Natural killer cell treated with Interleukin-12 subunit alpha and Interleukin-12 subunit beta and Interleukin-15 and Interleukin-18, amount 100 ng/mL, for 72 hours (primary cell): ENCODE results near the gene ST8SIA5. TPM values are rescaled to one million over a fixed set of nuclear protein-coding genes. Genes with fewer than 3 reads are reported as not detected.
A peak's percentile ranks its signal among the peaks of the same experiment; 100 is the strongest.

Experiments used
- ATAC-seq, 2 donors: fragments of 150-1000 bp; cut with Tn5 transposase in 1 of 2; sonication (Bioruptor Pico), chemical (Tn5 transposase) in 1 of 2; 2 replicates each; pipeline ENCODE4 v1.10.0; 2021
- DNase-seq: peaks from one replicate; pipeline ENCODE4 v3.0.0; 2022; ENCODE audit warnings: low spot score
- H3K27ac Mint-ChIP-seq, 2 donors: 1 replicate in 1 of 2; 2 replicates in 1 of 2; pipeline ENCODE4 v1.8.0; 2022; ENCODE audit warnings: mixed read lengths in 2 of 2, mild to moderate bottlenecking in 1 of 2, moderate library complexity in 1 of 2
- H3K27me3 Mint-ChIP-seq, 2 donors: 1 replicate in 1 of 2; 2 replicates in 1 of 2; pipeline ENCODE4 v1.8.0; 2022; ENCODE audit warnings: mixed read lengths in 2 of 2
- H3K36me3 Mint-ChIP-seq: one replicate; pipeline ENCODE4 v1.8.0; 2022; ENCODE audit warnings: mixed read lengths
- H3K4me1 Mint-ChIP-seq, 2 donors: 1 replicate in 1 of 2; 2 replicates in 1 of 2; pipeline ENCODE4 v1.8.0; 2022; ENCODE audit warnings: low read depth in 2 of 2, mixed read lengths in 2 of 2, mild to moderate bottlenecking in 1 of 2
- H3K4me3 Mint-ChIP-seq: one replicate; pipeline ENCODE4 v1.8.0; 2022; ENCODE audit warnings: mixed read lengths
- H3K9me3 Mint-ChIP-seq: 2 replicates; pipeline ENCODE4 v1.8.0; 2022; ENCODE audit warnings: mixed read lengths
- total RNA-seq, 2 donors: library from RNA; stranded (reverse); gene quantifications; one replicate each; pipeline ENCODE4 v1.2.3, GENCODE V29; 2022

The ST8SIA5 gene
- total RNA-seq, 2 donors from 2014 or later = 0.17 to 1.0 TPM

DNA sequence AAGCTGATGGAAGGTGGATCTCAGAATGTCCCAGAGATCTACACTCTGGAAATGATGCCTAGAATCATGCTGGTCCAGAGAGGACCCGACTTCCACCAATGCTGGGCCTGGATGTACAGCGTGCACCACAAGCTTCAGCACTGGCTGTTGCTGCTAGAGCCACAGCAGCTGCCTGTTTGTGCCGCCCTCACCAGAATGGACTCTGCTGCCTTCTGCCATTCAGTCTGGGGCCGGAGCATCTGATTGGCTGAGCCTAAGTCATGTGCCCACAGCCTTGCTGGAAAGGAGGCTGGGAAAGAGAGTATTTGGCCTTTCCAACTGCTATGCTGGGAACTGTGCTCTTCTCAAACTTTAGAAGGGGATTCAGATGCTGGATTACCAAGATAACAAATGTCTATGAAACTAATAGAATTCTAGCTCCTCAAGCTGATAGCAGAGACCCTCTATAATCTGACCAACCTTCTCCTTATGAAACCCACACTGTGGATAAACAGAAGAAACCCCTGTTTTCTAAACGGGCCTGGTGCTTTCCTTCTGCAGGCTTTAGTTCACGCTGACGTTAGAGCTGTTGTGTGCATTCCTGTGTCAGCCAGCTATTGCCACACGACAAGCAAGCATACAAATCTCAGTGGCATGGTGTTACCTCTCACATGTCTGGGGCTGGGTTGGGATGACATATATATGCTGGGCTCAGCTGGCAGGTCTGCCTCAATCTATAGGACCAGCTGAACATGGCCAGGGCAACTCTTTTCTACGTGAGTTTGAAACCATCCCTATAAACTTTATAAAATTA, 95.7 kb downstream of the ST8SIA5 start:
- no peaks in the 10 kb centered on the region for H3K9me3 Mint-ChIP-seq
- DNase-seq (no peak), ATAC-seq (no peak)
- no peak overlapping the region for H3K27ac Mint-ChIP-seq
- no peaks in the 10 kb centered on the region for H3K36me3 Mint-ChIP-seq
- H3K27me3 Mint-ChIP-seq = peaks cover 10 to 21% of the 10 kb centered on the region in 2 donors
- H3K4me1 Mint-ChIP-seq = no peaks in the 10 kb centered on the region
- H3K4me3 Mint-ChIP-seq = no peak overlapping the region

DNA sequence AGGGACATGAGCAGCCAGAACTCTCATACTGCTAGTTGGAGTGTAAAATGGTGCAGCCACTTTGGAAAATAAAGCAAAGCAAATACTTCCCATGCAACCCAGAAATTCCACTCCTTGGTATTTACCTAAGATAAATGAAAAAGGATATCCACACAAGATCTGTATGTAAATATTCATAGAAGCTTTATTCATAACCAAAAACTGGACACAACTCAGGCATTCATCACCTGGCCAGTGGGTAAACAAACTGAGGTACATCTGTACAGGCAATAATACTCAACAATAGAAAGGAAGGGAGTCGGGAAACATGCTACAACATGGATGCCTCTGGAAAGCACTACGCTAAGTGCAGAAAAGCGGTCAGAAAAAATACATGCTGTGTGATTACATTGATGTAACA, 97.4 kb downstream of the ST8SIA5 start:
- no peak overlapping the region for H3K4me3 Mint-ChIP-seq
- no peak for ATAC-seq
- no peaks in the 10 kb centered on the region for H3K4me1 Mint-ChIP-seq
- no peak overlapping the region for H3K27ac Mint-ChIP-seq
- H3K36me3 Mint-ChIP-seq = no peaks in the 10 kb centered on the region
- H3K27me3 Mint-ChIP-seq = peaks cover 4 to 12% of the 10 kb centered on the region in 2 donors
- DNase-seq = no peak
- no peaks in the 10 kb centered on the region for H3K9me3 Mint-ChIP-seq

DNA sequence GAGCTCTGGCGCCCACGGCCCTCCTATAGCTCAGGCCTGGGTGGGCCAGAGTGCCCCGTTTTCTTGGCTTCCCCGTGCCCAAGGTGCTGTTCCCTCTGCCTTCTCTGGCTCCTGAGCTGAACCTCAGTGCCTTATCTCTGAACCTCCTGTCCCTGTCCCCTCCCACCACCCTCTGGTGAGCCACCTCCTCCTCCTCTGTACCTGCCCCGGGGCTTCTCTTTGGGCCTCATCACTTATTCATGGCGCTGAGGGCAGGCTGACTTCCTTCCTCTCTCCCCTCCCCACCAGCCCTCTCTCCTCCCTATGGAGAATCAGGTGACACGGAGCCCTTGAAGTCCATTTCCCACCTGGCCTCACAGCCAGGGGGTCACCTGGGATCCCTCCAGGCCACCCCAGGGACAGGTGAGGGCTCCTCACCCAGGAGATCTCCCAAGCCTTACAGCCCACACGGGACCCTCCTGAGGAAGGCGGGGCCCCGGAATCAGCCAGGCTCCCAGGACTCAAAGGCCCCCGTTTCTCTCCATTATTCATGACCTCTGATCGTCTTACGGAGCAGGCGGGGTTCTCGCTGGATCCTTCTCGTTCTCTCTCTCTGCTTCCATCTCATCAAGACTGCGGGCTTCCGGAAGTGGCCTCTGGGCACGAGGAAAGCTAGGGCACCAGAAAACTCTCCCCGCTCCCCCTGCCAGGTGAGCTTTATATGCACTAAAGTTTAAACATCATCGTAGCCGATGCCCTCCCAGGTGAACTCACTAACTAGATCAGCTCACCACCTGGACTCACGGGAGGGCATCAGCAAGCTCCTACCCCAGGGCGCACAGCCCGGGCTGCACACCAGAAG, 99.5 kb downstream of the ST8SIA5 start, which contains the start of gene LOXHD1:
LOXHD1 (minus strand) TSS at position 106 of the 841 bp plus-strand sequence. CDS start 187 bp downstream, outside the sequence.
- H3K9me3 Mint-ChIP-seq = no peaks in the 10 kb centered on the region
- DNase-seq (no peak), ATAC-seq (no peak)
- H3K27me3 Mint-ChIP-seq = peaks cover 0 to 2% of the 10 kb centered on the region in 2 donors
- H3K36me3 Mint-ChIP-seq = no peaks in the 10 kb centered on the region
- H3K4me1 Mint-ChIP-seq = no peaks in the 10 kb centered on the region
- H3K27ac Mint-ChIP-seq = no peak within 1 kb of the TSS
- no peak within 1 kb of the TSS for H3K4me3 Mint-ChIP-seq

GRCh38 chr18:46656326-46657114, 100.3 kb downstream of the ST8SIA5 start:
- no peaks in the 10 kb centered on the region for H3K9me3 Mint-ChIP-seq
- H3K4me3 Mint-ChIP-seq = no peak overlapping the region
- no peak overlapping the region for H3K27ac Mint-ChIP-seq
- ATAC-seq (no peak), DNase-seq (no peak)
- H3K36me3 Mint-ChIP-seq = no peaks in the 10 kb centered on the region
- H3K27me3 Mint-ChIP-seq = peaks cover 0 to 2% of the 10 kb centered on the region in 2 donors
- no peaks in the 10 kb centered on the region for H3K4me1 Mint-ChIP-seq

DNA sequence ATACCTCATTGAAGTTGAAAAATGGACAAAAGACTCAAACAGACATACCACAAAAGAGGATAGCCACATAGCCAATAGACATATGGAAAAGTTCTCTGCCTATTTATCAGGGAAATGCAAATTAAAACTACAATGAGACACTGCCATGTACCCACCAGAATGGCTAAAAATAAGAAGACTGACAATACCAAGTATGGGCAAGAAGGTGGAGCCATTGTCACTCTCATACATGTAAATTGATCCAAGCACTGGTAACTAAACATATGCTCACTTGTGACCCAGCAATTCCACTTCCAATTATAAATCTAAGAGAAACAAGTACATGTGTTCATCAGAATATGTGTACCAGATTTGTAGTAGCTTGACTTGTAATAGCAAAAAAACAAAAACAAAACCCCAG, 104.5 kb downstream of the ST8SIA5 start:
- DNase-seq = no peak
- ATAC-seq = no peak
- H3K27me3 Mint-ChIP-seq = peaks cover 0 to 2% of the 10 kb centered on the region in 2 donors
- H3K27ac Mint-ChIP-seq = no peak overlapping the region
- H3K9me3 Mint-ChIP-seq = no peaks in the 10 kb centered on the region
- no peaks in the 10 kb centered on the region for H3K36me3 Mint-ChIP-seq
- H3K4me3 Mint-ChIP-seq = no peak overlapping the region
- no peaks in the 10 kb centered on the region for H3K4me1 Mint-ChIP-seq

- no peak overlapping the region for H3K4me3 Mint-ChIP-seq
- H3K27ac Mint-ChIP-seq = no peak overlapping the region
- H3K9me3 Mint-ChIP-seq = no peaks in the 10 kb centered on the region
- no peaks in the 10 kb centered on the region for H3K4me1 Mint-ChIP-seq
- no peaks in the 10 kb centered on the region for H3K36me3 Mint-ChIP-seq
- DNase-seq = no peak
- peaks cover 2 to 3% of the 10 kb centered on the region in 2 donors for H3K27me3 Mint-ChIP-seq
- ATAC-seq = no peak
Observed at GRCh38 chr18:46650681-46651080, 106.2 kb downstream of the ST8SIA5 start.

- H3K36me3 Mint-ChIP-seq = no peaks in the 10 kb centered on the region
- H3K4me3 Mint-ChIP-seq = no peak overlapping the region
- DNase-seq (no peak), ATAC-seq (no peak)
- no peaks in the 10 kb centered on the region for H3K4me1 Mint-ChIP-seq
- H3K27ac Mint-ChIP-seq = no peak overlapping the region
- peaks cover 2 to 8% of the 10 kb centered on the region in 2 donors for H3K27me3 Mint-ChIP-seq
- no peaks in the 10 kb centered on the region for H3K9me3 Mint-ChIP-seq
Observed at GRCh38 chr18:46649071-46649862, 107.6 kb downstream of the ST8SIA5 start.

GRCh38 chr18:46646468-46646867, 110.4 kb downstream of the ST8SIA5 start:
- DNase-seq = no peak
- no peak overlapping the region for H3K27ac Mint-ChIP-seq
- no peaks in the 10 kb centered on the region for H3K4me1 Mint-ChIP-seq
- H3K27me3 Mint-ChIP-seq = peaks cover 8 to 19% of the 10 kb centered on the region in 2 donors
- H3K4me3 Mint-ChIP-seq = no peak overlapping the region
- H3K36me3 Mint-ChIP-seq = no peaks in the 10 kb centered on the region
- no peak for ATAC-seq
- no peaks in the 10 kb centered on the region for H3K9me3 Mint-ChIP-seq

DNA sequence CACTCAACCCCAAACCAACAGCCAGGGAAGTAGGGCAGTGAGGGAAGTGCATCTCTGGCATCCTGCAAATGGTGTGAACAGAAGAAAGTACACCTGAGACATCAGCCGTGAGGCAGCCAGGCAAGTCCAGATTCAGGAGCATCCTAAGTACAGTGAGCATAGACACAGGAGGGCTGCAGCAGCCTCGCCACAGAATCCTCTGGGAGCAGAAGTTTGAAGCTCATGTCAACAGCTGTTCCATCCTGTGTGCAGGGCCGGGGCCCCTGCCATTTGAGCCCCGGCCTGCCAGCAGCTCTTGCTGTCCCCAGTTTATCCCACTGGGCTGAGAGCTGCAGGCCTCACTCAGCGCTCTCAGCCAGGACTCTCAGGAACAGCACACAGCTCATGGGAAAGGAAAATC, 114.3 kb downstream of the ST8SIA5 start:
- DNase-seq (no peak), ATAC-seq (no peak)
- Mint-ChIP-seq H3K4me3 (no peak overlapping the region), H3K9me3 (no peaks in the 10 kb centered on the region), H3K4me1 (no peaks in the 10 kb centered on the region), H3K36me3 (no peaks in the 10 kb centered on the region), H3K27ac (no peak overlapping the region), H3K27me3 (peaks cover 5 to 19% of the 10 kb centered on the region in 2 donors)

DNA sequence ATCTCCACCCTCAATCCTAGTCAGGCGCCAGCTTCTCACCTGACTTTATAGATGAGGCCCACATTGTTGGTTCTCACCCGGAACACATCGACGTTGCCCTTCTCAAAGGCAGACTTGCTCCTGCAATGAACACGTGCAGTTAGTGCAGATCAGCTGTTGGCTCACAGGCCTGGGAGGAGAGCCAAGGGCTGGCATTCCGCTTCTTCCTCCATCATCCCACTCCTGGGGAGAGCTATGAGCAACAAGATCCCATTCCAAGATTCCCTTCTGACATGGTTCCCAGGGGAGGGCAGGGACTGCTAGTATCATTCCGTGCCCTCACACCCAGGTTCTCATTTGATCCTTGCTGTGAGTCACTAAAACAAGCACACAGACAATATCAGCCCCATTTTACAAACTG, 114.9 kb downstream of the ST8SIA5 start:
- Mint-ChIP-seq H3K27me3 (peaks cover 5 to 19% of the 10 kb centered on the region in 2 donors), H3K36me3 (no peaks in the 10 kb centered on the region), H3K27ac (no peak overlapping the region), H3K4me3 (no peak overlapping the region), H3K9me3 (no peaks in the 10 kb centered on the region), H3K4me1 (no peaks in the 10 kb centered on the region)
- ATAC-seq = no peak
- no peak for DNase-seq

DNA sequence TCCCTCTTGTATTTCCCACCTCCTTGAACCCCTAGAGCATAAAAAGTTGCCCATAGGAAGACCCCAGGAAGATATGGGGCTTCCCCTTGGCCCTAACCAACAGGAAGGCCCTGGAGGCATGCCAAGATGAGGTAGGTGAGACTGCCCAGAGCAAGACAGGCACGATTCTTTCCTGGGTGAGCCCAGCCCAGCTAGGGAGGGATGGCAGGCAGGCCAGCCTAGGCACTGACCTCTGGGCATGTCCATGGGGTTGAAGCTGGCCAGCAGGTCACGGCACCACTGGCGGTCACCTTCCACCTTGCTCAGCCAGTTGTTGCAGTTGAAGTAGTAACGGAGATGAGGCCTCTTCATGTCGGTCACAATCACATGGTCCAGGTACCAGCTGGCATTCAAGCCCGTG, 117.5 kb downstream of the ST8SIA5 start:
- DNase-seq = no peak
- no peak overlapping the region for H3K4me3 Mint-ChIP-seq
- H3K36me3 Mint-ChIP-seq = no peaks in the 10 kb centered on the region
- H3K27me3 Mint-ChIP-seq = peaks cover 5 to 12% of the 10 kb centered on the region in 2 donors
- no peaks in the 10 kb centered on the region for H3K9me3 Mint-ChIP-seq
- ATAC-seq = no peak
- H3K4me1 Mint-ChIP-seq = no peaks in the 10 kb centered on the region
- H3K27ac Mint-ChIP-seq = no peak overlapping the region

- no peak overlapping the region for H3K4me3 Mint-ChIP-seq
- H3K27me3 Mint-ChIP-seq = peaks cover 0 to 3% of the 10 kb centered on the region in 2 donors
- H3K9me3 Mint-ChIP-seq = peaks cover 4% of the 10 kb centered on the region
- no peaks in the 10 kb centered on the region for H3K36me3 Mint-ChIP-seq
- no peak overlapping the region for H3K27ac Mint-ChIP-seq
- ATAC-seq (peak in 1 of 2 donors; percentile 46), DNase-seq (no peak)
- H3K4me1 Mint-ChIP-seq = peaks cover 0 to under 1% of the 10 kb centered on the region in 2 donors
Observed at GRCh38 chr18:46636040-46636630, 120.7 kb downstream of the ST8SIA5 start.
